Heart right ventricle (tissue), 16 donors: Measurements from ENCODE around the gene ITGA4. TPM values are rescaled to one million over a fixed set of nuclear protein-coding genes. Genes with fewer than 3 reads are reported as not detected.

ENCODE experiments used
- ATAC-seq, 8 donors: fragments of 200-7000 bp; cut with Tn5 transposase; one replicate each; pipeline ENCODE4 v1.9.1; 2020; ENCODE audit warnings: mild to moderate bottlenecking in 8 of 8, moderate library complexity in 8 of 8, moderate number of reproducible peaks in 1 of 8
- DNase-seq, 2 donors: peaks; one replicate each; pipeline ENCODE4 v3.0.0-alpha.2; 2020
- H3K27ac ChIP-seq, 10 donors: fragments of 200-600 bp; sonication (generic) in 2 of 10; one replicate each; pipeline versions ENCODE4 v1.5.0 to v1.8.0; 2020 to 2022; ENCODE audit warnings: mild to moderate bottlenecking in 3 of 10
- H3K27me3 ChIP-seq, 7 donors: fragments of 200-600 bp; one replicate each; pipeline ENCODE4 v1.8.0; 2021 to 2022; ENCODE audit warnings: mild to moderate bottlenecking in 2 of 7
- H3K36me3 ChIP-seq, 9 donors: fragments of 200-600 bp; sonication (generic) in 1 of 9; one replicate each; pipeline versions ENCODE4 v1.5.0 to v1.8.0; 2020 to 2022; ENCODE audit warnings: mild to moderate bottlenecking in 2 of 9
- H3K4me1 ChIP-seq, 9 donors: fragments of 200-600 bp; sonication (generic) in 1 of 9; one replicate each; pipeline versions ENCODE4 v1.5.0 to v1.8.0; 2020 to 2022; ENCODE audit warnings: mild to moderate bottlenecking in 4 of 9
- H3K4me3 ChIP-seq, 10 donors: fragments of 200-600 bp; sonication (generic) in 2 of 10; one replicate each; pipeline versions ENCODE4 v1.5.0 to v1.8.0; 2020 to 2022; ENCODE audit warnings: mild to moderate bottlenecking in 7 of 10, moderate library complexity in 2 of 10
- H3K9me3 ChIP-seq, 11 donors: fragments of 200-600 bp in 10 of 11; sonication (generic) in 2 of 11; one replicate each; pipeline versions ENCODE4 v1.5.0 to v1.8.0; 2013 to 2022; ENCODE audit warnings: mild to moderate bottlenecking in 2 of 11, control low read depth in 1 of 11, moderate library complexity in 1 of 11
- WGBS, 2 donors: extraction: QIAGEN DNeasy Blood & Tissue Kit; methylation state at CpG; one replicate each; pipeline ENCODE4 v1.1.7; 2013; ENCODE audit warnings: inconsistent platforms in 1 of 2; 5-methylcytosine and 5-hydroxymethylcytosine counted together
- intact Hi-C, 10 donors: fragments of 100-400 bp; cut with DNase I; formaldehyde crosslinking; loops; one replicate each; pipeline versions ENCODE4 v1.11.1 to v1.14.2; 2022
- polyA plus RNA-seq, 2 donors: library from polyadenylated mRNA; stranded (reverse); fragments of 200-250 nt; gene quantifications; one replicate each; pipeline ENCODE4 v1.2.3, GENCODE V29; 2013
- total RNA-seq, 10 donors: library from RNA; stranded (reverse); fragmentation: NEBNext Ultra II Directional in 3 of 10; extraction: Animal tissue kit (Norgen Biotek cat#: 25700) in 3 of 10; gene quantifications; one replicate each; pipeline versions ENCODE4 v1.2.1 to v1.2.4, GENCODE V29; 2021 to 2023
- TF ChIP-seq, protein P1 (sequence below), 9 donors: fragments of 200-600 bp; sonication (generic) in 2 of 9; IDR thresholded peaks; one replicate each; pipeline versions ENCODE4 v1.5.0 to v1.8.0; 2021 to 2022; ENCODE audit warnings: antibody characterized with exemption in 9 of 9, mild to moderate bottlenecking in 5 of 9, moderate library complexity in 1 of 9
- donor health status: Arrhythmogenic right ventricular cardiomyopathy.
- donor health status: ischemic (EF 13 %, LVEDD 7.1; RV severe dilation, severe dysfunction).
- donor health status: healthy with polysubstance abuse.
- donor health status: DM: no; HTN: yes; CAD: no.
- donor health status: DM: no; HTN: no; CAD: no.
- donor health status: ischemic (EF 25% LVEDD 6.9; RV normal size, moderate dysfunction).
- donor health status: ischemic (EF 25% LVEDD 5.7; RV mildly dilated, moderate dysfunction).
- donor health status: healthy.
- donor health status: DM: yes; HTN: yes; CAD: no.
- donor health status: Ischemic cardiomyopathy.
- donor health status: ischemic (EF 35%, LVEDD 5.7; RV mildly dilated, moderate dysfunction).
- donor health status: nonischemic (EF 11% LVEDD 7.7; RV severe dilation, severe dysfunction).
- donor health status: DM: yes; HTN: yes; CAD: no.
- donor health status: PGD.
- donor health status: ischemic (EF 29% LVEDD 5.4; RV normal size, mild dysfunction).
- donor health status: nonischemic (EF 23%, LVEDD 6.1; RV moderate dilation, normal function).

The ITGA4 gene
- total and polyA plus RNA-seq, 12 donors: 0.29 to 9.2 (median 1.4) TPM

DNA sequence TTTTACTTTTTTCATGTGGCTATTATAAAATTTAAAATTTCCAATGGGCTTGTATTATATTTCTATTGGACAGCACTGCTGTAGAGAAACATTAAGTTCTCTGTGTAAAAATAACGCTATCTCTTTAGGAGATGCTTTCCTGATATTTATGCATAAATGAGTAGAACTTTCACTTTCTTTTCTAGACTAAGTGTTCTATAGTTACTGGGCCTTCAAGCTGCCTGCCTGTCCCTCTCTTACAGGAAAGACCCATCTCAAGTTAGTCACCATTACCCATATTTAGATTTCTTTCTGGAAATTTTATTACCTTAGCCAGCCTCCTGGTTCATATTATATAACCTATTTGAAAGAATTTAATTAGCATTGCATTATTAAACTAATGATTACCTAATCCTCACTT is 4.8 kb downstream of the ITGA4 start:
- peaks cover 0 to 20% (median 15%) of the 10 kb centered on the region in 7 donors for H3K27me3 ChIP-seq
- H3K4me1 ChIP-seq: peaks cover 0 to 68% (median 9%) of the 10 kb centered on the region in 9 donors
- no peaks in the 10 kb centered on the region for H3K36me3 ChIP-seq
- TF ChIP-seq, protein P1, sequence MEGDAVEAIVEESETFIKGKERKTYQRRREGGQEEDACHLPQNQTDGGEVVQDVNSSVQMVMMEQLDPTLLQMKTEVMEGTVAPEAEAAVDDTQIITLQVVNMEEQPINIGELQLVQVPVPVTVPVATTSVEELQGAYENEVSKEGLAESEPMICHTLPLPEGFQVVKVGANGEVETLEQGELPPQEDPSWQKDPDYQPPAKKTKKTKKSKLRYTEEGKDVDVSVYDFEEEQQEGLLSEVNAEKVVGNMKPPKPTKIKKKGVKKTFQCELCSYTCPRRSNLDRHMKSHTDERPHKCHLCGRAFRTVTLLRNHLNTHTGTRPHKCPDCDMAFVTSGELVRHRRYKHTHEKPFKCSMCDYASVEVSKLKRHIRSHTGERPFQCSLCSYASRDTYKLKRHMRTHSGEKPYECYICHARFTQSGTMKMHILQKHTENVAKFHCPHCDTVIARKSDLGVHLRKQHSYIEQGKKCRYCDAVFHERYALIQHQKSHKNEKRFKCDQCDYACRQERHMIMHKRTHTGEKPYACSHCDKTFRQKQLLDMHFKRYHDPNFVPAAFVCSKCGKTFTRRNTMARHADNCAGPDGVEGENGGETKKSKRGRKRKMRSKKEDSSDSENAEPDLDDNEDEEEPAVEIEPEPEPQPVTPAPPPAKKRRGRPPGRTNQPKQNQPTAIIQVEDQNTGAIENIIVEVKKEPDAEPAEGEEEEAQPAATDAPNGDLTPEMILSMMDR (IDR thresholded peaks at IDR 0.05): no peak
- DNase-seq (no peak), ATAC-seq (no peak)
- H3K4me3 ChIP-seq: peak overlapping the region in 1 of 10 donors; percentile 73
- H3K9me3 ChIP-seq: no peaks in the 10 kb centered on the region
- intact Hi-C loops: loop anchor here in 6 of 10 donors (5.0 to 10.0 kb wide), 3 partner anchors 355 to 1337 kb away; no protein-coding TSS in a partner anchor
- WGBS, 2 donors: 63 to 68% methylated on average over 1 of the region's 1 CpG
- H3K27ac ChIP-seq: peak overlapping the region in 1 of 10 donors; percentile 92

GRCh38 chr2:181463588-181463987 is 6.4 kb downstream of the ITGA4 start:
- intact Hi-C loops: loop anchor here in 6 of 10 donors (5.0 to 10.0 kb wide), 3 partner anchors 356 to 1339 kb away; no protein-coding TSS in a partner anchor
- no peak for ATAC-seq
- 89 to 91% methylated on average over 3 of the region's 3 CpGs for WGBS, 2 donors

DNA sequence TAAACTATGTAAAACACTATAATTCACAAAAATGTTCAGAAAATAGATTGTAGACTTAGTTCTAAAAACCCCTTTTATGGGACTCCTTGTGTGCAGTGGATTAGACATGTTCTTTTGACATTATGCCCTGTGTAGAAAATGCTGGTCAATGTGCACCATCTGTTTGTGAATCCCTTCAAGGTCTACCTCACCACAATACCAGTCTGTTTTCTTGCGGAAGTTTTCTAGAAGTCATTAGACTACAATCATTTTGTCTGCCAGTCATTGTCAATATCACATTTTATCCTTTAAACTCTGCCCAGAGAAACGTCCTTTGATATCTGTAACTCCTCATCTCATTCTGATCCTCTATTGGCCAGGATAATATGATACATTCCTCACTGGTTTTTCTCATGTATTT is 7.8 kb downstream of the ITGA4 start:
- no peaks in the 10 kb centered on the region for H3K27me3 ChIP-seq
- TF ChIP-seq, protein P1 (IDR thresholded peaks at IDR 0.05): no peak
- WGBS, 2 donors: 55 to 61% methylated on average over 2 of the region's 2 CpGs
- H3K4me1 ChIP-seq: peaks cover 0 to 69% (median 0%) of the 10 kb centered on the region in 9 donors
- no peak overlapping the region for H3K4me3 ChIP-seq
- H3K27ac ChIP-seq: no peak overlapping the region
- DNase-seq (no peak), ATAC-seq (no peak)
- H3K9me3 ChIP-seq: no peaks in the 10 kb centered on the region
- intact Hi-C loops: loop anchor here in 7 of 10 donors (5.0 to 10.0 kb wide), 5 partner anchors 358 to 1340 kb away; no protein-coding TSS in a partner anchor
- H3K36me3 ChIP-seq: no peaks in the 10 kb centered on the region

More at GRCh38 chr2:181463588-181463987, 6.4 kb downstream of the ITGA4 start:
- DNase-seq: no peak
- Histone ChIP-seq H3K27me3 (peaks cover 0 to 5% (median 0%) of the 10 kb centered on the region in 7 donors), H3K4me3 (no peak overlapping the region), H3K9me3 (no peaks in the 10 kb centered on the region), H3K4me1 (peaks cover 0 to 76% (median 0%) of the 10 kb centered on the region in 9 donors), H3K27ac (no peak overlapping the region), H3K36me3 (no peaks in the 10 kb centered on the region)
- TF ChIP-seq, protein P1 (IDR thresholded peaks at IDR 0.05): no peak

DNA sequence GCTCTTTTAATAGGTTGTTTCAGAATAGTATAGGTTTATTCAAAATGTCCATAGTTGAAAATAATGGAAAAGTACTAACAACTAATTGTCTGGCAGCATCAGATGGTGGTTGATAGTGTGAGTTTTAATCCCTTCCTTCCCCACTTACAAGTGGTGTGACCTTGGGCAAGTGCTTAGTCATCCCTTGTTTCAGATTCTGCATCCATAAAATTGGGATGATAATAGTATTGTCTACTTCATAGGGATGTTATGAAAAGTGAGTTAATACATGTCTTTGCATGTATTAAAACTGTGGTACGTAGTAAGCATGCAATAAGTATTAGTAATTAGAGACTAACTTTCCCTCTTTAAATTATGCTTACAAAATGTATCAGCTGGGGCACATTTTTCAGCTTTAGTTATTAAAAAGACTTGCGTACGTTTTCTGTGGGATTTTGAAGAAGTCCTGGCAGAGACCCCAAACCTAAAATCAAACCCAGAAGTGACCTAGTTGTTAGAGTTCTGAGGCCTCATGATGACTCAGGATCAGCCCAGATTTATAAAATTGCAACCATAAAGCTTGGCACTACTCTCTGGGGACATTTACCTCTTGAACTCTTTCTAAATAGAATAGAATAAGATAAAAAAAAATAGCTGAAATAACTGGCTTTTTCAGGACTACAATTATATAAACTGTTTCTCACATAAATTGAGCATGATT is 8.6 kb downstream of the ITGA4 start:
- WGBS, 2 donors: 78 to 89% methylated on average over 3 of the region's 3 CpGs
- H3K27ac ChIP-seq: peak overlapping the region in 1 of 10 donors; percentile 3
- DNase-seq: no peak
- TF ChIP-seq, protein P1 (IDR thresholded peaks at IDR 0.05): no peak
- H3K4me3 ChIP-seq: no peak overlapping the region
- no peak for ATAC-seq
- intact Hi-C loops: loop anchor here in 7 of 10 donors (5.0 to 10.0 kb wide), 4 partner anchors 361 to 1341 kb away; no protein-coding TSS in a partner anchor
- H3K36me3 ChIP-seq: no peaks in the 10 kb centered on the region
- H3K27me3 ChIP-seq: no peaks in the 10 kb centered on the region
- H3K9me3 ChIP-seq: no peaks in the 10 kb centered on the region
- peaks cover 0 to 69% (median 0%) of the 10 kb centered on the region in 9 donors for H3K4me1 ChIP-seq
